Retinal pigment epithelial cell (primary cell): Measurements from ENCODE around the gene C19orf53.

Source experiments
- DNase-seq: peaks from one replicate; pipeline ENCODE4 v3.0.0-alpha.2; 2010; ENCODE audit warnings: low read depth
- H3K4me3 ChIP-seq: 2 replicates; pipeline ENCODE4 v1.5.1; 2011; ENCODE audit warnings: mild to moderate bottlenecking, low read length, control low read depth, moderate library complexity
- TF ChIP-seq, protein P1 (sequence below): conservative IDR thresholded peaks from 2 replicates; pipeline ENCODE4 v1.5.1; 2011; ENCODE audit warnings: low read depth, low read length, control low read depth, inconsistent platforms

C19orf53 gene

DNA sequence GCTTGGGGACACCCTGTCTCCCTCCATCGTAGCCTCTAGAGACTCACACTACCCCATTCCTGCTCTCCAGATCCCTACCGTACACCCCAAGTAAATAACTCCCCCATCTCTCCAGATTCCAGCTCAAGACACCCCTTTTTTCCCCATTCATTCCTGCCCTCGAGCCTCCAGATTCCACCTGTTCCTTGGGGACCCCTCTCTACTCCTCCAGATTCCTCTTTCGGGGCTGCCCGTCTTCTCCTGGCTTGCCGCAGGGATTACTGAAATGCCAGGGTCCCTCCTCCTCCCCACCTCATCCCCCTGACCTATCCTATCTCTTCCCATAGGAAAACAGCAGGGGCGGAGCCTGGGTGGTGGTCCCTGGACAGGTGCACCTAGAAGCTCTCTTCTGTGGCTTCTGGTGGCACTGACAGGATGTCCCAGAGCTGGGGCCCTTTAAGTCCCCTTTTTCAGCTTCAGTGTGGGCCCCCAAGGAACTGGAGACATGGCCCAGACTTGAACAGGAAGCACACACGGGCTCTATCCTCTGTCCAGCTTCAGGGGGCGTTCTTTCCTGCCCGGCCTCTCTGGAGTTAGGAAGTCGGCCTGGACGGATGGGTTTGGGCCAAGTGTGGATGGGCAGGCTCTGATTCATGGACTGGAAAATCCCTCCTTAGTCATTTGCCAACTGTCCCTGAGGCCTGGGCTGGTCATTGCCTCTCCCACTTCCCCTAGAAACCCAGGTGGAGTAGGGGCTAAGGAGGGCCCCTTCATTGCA is 22.2 kb downstream of the C19orf53 start:
- peak; percentile 56 for DNase-seq
- TF ChIP-seq, protein P1, sequence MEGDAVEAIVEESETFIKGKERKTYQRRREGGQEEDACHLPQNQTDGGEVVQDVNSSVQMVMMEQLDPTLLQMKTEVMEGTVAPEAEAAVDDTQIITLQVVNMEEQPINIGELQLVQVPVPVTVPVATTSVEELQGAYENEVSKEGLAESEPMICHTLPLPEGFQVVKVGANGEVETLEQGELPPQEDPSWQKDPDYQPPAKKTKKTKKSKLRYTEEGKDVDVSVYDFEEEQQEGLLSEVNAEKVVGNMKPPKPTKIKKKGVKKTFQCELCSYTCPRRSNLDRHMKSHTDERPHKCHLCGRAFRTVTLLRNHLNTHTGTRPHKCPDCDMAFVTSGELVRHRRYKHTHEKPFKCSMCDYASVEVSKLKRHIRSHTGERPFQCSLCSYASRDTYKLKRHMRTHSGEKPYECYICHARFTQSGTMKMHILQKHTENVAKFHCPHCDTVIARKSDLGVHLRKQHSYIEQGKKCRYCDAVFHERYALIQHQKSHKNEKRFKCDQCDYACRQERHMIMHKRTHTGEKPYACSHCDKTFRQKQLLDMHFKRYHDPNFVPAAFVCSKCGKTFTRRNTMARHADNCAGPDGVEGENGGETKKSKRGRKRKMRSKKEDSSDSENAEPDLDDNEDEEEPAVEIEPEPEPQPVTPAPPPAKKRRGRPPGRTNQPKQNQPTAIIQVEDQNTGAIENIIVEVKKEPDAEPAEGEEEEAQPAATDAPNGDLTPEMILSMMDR = peak; percentile 50
- H3K4me3 ChIP-seq = peak overlapping the region; percentile 80

DNA sequence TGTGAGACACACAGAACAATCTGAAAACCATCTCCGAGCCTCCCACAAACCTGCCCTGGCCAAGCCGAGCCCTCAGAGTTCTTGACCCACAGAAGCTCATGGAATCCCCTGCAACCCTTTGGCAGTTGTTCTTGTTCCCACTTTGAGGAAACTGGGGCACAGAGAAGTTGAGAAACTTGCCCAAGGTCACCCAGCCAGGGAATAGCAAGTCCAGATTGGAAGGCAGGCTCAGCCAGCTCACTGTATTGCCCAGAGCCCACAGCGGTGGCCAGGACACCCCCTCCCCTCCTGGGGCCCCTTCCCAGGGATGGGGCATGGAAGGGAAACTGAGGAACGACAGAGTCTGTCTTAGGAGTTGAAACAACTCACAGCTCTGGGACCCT is 22.8 kb downstream of the C19orf53 start:
- TF ChIP-seq, protein P1 = no peak
- DNase-seq = no peak
- peak overlapping the region; percentile 80 for H3K4me3 ChIP-seq

DNA sequence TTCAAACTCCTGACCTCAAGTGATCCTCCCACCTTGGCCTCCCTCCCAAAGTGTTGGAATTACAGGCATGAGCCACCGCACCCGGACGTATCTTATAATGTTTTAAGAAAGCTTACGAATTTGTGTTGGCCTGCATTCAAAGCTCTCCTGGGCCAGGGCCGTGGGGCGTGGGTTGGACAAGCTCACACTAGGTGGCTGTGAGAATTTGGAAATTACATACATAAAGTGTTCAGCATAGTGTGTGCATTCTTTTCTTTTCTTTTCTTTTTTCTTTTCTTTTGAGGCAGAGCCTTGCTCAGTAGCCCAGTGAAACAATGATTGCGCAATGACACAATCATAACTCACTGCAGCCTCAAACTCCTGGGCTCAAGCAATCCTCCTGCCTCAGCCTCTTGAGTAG is 23.6 kb downstream of the C19orf53 start:
- no peak for DNase-seq
- no peak overlapping the region for H3K4me3 ChIP-seq
- TF ChIP-seq, protein P1 = no peak

DNA sequence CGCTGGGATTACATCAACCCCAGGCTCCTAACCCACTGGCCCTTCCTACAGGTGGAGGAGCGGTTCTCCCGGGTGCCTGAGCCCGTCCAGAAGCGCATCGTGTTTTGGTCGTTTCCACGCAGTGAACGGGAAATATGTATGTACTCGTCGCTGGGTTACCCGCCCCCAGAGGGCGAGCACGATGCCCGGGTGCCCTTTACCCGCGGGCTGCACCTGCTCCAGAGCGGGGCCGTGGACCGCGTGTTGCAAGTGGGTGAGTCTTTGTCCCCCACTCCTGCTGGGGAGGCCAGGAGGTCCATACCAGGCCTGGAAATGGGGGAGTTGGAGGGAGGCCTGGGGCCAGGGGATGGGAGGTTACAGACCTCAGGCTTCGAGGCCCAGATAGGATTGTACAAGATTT is 25.4 kb downstream of the C19orf53 start:
- TF ChIP-seq, protein P1 = no peak
- H3K4me3 ChIP-seq = no peak overlapping the region
- DNase-seq = no peak

DNA sequence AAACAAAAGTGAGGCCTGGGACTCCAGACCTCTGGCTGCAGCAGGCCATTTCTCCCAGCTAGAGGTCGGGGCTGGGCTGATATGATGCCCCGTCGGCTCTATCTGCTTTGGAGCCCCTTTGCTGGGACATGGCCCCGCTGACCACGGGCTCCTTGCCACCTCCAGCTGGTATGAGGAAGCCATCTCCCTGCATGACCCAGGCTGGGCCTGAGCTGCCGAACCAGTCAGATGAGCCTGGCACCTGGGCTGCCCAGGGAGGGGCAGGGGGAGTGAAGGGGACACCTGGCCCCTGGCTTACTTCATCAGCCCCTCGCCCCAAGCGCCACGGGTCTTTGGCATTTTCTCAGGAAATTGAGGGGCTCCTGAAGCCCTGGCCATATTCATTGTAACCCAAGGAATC is 28.8 kb downstream of the C19orf53 start:
- TF ChIP-seq, protein P1 = no peak
- H3K4me3 ChIP-seq = no peak overlapping the region
- no peak for DNase-seq

DNA sequence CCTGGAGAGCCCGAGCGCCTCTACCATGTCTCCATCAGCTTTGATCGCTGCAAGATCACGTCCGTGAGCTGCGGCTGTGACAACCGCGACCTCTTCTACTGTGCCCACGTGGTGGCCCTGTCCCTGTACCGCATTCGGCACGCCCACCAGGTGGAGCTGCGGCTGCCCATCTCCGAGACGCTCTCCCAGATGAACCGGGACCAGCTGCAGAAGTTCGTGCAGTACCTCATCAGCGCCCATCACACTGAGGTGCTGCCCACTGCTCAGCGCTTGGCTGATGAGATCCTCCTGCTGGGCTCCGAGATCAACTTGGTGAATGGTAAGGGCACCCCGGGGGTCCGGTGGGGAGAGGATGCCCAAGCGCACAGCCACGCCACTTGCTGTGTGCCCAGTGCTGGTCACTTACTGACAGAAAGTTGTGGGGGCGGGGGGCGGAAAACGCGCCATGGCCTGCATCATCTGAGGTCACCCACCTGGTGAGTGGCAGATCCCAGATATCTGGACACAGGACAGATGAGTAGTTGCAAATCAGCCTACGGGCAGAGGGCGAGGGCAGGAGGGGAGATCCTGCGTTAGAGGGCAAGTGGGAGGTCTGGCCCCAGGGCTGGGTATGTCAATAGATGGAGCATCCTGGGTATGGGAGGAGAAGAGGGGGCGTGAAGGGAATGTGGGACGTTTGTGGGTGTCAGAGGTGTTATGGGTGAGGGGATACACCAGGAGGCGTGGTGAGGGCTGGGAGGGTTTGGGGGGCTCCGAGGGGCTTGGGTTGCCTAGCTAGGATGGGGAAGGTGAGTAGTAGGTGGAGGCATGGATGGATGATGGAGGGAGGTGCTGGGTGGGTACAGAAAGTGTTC is 30.8 kb downstream of the C19orf53 start:
- TF ChIP-seq, protein P1 = peak; percentile 37
- DNase-seq = no peak
- no peak overlapping the region for H3K4me3 ChIP-seq
